Fibroblast of pulmonary artery (primary cell): ENCODE data around the gene ECHS1.
"Not testable (repeated sequence)": the region's sequence is repeated elsewhere in the genome, so short reads cannot be mapped to it uniquely, and the experiment has no call there.

Experiments used
- DNase-seq: peaks from one replicate; pipeline ENCODE4 v3.0.0-alpha.2; 2010; ENCODE audit warnings: low read depth
- H3K4me3 ChIP-seq: replicated peaks from 2 replicates; pipeline ENCODE4 v1.5.1; 2011; ENCODE audit warnings: low read depth, mild to moderate bottlenecking, control low read depth, low read length, moderate library complexity
- CTCF ChIP-seq: IDR thresholded peaks from 2 replicates; pipeline ENCODE4 v1.5.1; 2011; ENCODE audit warnings: mild to moderate bottlenecking, control low read depth, low read length, inconsistent platforms; ENCODE audit errors: missing control alignments

The ECHS1 gene

GRCh38 chr10:133391249-133391635 is 18.1 kb upstream of the ECHS1 start:
- TF ChIP-seq CTCF, result no peak
- H3K4me3 ChIP-seq, result no peak overlapping the region
- no peak for DNase-seq

- no peak for TF ChIP-seq CTCF
- no peak for DNase-seq
- no peak overlapping the region for H3K4me3 ChIP-seq
Observed at GRCh38 chr10:133390597-133391248, 17.6 kb upstream of the ECHS1 start.

- no peak for DNase-seq
- no peak overlapping the region for H3K4me3 ChIP-seq
- no peak for TF ChIP-seq CTCF
Observed at GRCh38 chr10:133388973-133389818, 16.0 kb upstream of the ECHS1 start.

- DNase-seq, result no peak
- H3K4me3 ChIP-seq, result no peak overlapping the region
- TF ChIP-seq CTCF, result no peak
Observed at GRCh38 chr10:133388236-133388972, 15.2 kb upstream of the ECHS1 start.

GRCh38 chr10:133386951-133387350 is 13.8 kb upstream of the ECHS1 start:
- not testable (repeated sequence) for DNase-seq, H3K4me3 ChIP-seq

GRCh38 chr10:133385214-133385613 is 12.1 kb upstream of the ECHS1 start:
- DNase-seq, result no peak
- no peak overlapping the region for H3K4me3 ChIP-seq
- TF ChIP-seq CTCF, result no peak

GRCh38 chr10:133384071-133384470 is 10.9 kb upstream of the ECHS1 start:
- no peak for TF ChIP-seq CTCF
- no peak for DNase-seq
- no peak overlapping the region for H3K4me3 ChIP-seq
